ENCODE data around the gene FA2H. TPM values are rescaled to one million over a fixed set of nuclear protein-coding genes. Genes with fewer than 3 reads are reported as not detected.

Gene FA2H
- total RNA-seq, 2 donors from 2014 or later, result 0.35 TPM; not detected in 1

DNA sequence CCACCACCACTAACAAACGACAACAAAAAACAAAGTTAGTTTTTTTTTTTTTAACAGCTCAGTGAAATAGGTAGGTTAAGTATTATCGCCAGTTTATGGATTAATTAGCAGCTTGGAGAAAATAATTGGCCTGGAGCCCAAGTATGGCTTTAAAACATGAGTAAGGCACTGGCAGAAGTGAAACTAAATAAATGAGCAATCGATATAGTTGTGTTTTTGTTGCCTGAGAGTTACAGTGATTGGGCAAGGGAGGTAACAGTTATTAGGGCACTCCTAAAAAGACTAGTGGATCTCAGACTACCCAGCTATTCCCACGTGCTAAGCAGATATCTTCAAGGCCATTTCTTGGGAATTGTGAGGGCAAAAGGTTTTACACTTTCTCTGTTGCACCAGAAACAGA lies 76.4 kb downstream of the FA2H start:
- Histone ChIP-seq H3K4me1 (peaks cover 0 to 6% of the 10 kb centered on the region in 2 donors), H3K27ac (no peak overlapping the region), H3K9me3 (no peaks in the 10 kb centered on the region), H3K27me3 (no peaks in the 10 kb centered on the region), H3K36me3 (no peaks in the 10 kb centered on the region), H3K4me3 (no peak overlapping the region)
- DNase-seq (ENCODE audit: low spot score), result no peak
- TF ChIP-seq, protein P1, sequence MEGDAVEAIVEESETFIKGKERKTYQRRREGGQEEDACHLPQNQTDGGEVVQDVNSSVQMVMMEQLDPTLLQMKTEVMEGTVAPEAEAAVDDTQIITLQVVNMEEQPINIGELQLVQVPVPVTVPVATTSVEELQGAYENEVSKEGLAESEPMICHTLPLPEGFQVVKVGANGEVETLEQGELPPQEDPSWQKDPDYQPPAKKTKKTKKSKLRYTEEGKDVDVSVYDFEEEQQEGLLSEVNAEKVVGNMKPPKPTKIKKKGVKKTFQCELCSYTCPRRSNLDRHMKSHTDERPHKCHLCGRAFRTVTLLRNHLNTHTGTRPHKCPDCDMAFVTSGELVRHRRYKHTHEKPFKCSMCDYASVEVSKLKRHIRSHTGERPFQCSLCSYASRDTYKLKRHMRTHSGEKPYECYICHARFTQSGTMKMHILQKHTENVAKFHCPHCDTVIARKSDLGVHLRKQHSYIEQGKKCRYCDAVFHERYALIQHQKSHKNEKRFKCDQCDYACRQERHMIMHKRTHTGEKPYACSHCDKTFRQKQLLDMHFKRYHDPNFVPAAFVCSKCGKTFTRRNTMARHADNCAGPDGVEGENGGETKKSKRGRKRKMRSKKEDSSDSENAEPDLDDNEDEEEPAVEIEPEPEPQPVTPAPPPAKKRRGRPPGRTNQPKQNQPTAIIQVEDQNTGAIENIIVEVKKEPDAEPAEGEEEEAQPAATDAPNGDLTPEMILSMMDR (IDR thresholded peaks at IDR 0.05), result no peak

DNA sequence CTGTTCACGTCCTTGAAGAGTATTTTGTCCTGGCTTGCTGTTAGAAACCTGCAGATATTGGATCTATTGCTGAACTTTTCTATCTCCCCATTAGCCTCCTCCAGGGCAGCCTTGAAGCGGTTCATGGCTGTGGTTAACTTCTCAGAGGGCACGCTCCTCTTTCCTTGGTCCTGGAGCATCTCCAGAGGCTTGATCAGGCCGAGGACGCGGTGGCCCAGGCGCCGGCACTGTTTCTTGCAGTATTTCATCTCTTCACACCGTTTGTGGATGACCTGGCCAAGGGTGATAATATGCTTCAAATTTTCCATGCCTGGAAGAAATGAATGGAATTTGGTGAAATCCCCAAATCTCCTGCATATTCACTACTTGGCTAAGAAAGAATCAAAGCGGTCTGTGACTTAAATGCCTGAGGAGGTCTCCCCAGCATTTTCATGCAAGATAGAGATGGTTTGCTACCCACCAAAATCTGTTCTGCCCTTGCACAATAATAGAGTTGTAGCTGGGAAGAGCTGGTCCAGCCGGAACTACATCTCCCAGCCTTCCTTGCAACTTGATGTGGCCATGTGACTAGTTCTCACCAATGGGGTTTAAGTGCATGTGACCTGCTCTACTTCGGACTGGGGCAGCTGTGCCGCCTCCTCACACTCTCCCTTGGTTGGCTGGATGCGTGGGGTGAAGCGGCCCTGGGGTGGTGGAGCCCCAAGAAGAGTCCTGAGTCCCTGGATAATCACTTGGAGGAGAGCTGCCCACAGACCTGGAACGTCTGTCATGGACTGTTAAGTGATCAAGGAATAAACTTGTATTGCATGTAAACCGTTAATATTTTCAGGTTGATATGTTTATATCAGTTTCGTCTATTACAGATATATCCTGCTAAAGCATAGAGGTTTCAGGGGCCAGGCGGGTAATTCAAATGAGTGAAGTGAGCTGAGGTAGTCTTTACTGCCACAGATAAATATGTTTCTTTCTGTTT lies 78.9 kb downstream of the FA2H start:
- H3K27ac ChIP-seq, result peak overlapping the region; percentile 22 to 23
- no peaks in the 10 kb centered on the region for H3K36me3 ChIP-seq
- H3K9me3 ChIP-seq, result no peaks in the 10 kb centered on the region
- peak overlapping the region; percentile 32 to 44 for H3K4me3 ChIP-seq
- peaks cover 0 to 6% of the 10 kb centered on the region in 2 donors for H3K4me1 ChIP-seq
- no peaks in the 10 kb centered on the region for H3K27me3 ChIP-seq
- TF ChIP-seq, protein P1 (IDR thresholded peaks at IDR 0.05), result no peak
- peak; percentile 92 for DNase-seq (ENCODE audit: low spot score)

DNA sequence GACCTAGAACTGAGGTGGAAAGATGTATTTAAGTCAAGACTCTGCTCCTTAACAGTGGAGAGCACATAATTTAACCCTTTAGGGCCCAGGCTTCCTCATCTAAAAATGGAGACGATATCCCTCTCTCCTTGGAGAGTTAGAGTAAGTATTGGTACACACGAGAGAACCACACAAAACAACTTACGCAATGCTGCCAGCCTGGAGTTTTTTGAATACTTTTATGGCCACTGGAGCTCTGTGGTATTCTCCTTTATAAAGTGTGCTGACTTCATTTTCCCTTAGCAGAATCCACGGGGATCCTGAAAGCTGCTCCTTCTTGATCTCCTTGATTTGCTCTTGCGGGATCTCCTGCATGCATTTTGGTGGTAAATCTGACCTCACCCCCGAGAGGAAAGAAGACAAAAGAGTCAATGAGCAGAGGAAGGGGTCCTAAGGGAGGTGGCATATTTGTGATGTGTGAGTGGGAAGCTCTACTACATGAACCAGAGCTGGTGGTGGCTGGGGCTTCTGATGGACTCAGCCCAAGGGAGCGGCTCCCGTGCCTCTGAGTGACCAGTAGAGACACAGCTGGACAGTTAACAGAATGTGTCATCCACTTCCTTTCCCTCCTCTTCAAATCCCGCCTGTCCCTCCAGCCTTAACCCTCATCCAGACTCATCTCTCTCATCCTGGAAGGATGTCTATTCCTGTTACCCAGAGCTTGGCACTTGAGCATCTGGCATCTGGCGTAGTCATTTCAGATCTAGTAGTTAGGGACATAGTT lies 83.3 kb downstream of the FA2H start:
- Histone ChIP-seq H3K9me3 (no peaks in the 10 kb centered on the region), H3K36me3 (no peaks in the 10 kb centered on the region), H3K4me3 (no peak overlapping the region), H3K4me1 (no peaks in the 10 kb centered on the region), H3K27me3 (no peaks in the 10 kb centered on the region), H3K27ac (no peak overlapping the region)
- TF ChIP-seq, protein P1 (IDR thresholded peaks at IDR 0.05), result no peak
- DNase-seq (ENCODE audit: low spot score), result no peak

DNA sequence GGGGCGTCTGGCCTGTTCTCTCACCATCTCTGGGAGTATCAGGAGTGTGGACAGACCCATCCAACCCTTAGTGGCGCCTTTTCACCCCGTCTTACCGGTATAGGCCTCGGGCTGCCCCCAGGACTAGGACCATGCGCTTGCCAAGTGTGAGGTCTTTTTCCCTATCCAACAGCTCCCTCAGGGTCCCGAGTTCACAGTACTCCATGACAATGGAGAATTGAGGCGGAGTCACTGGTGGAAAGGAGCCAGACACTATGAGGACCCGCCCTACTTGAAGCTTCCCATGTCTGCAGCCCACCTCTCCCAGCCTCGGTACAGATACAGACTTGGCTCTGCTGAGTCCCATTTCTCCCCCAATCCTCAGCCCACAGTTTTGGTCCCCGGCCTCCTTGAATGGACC lies 92.1 kb downstream of the FA2H start:
- DNase-seq (ENCODE audit: low spot score), result no peak
- H3K36me3 ChIP-seq, result peaks cover 6% of the 10 kb centered on the region
- H3K27ac ChIP-seq, result no peak overlapping the region
- no peak overlapping the region for H3K4me3 ChIP-seq
- H3K9me3 ChIP-seq, result no peaks in the 10 kb centered on the region
- H3K27me3 ChIP-seq, result no peaks in the 10 kb centered on the region
- TF ChIP-seq, protein P1 (IDR thresholded peaks at IDR 0.05), result no peak
- no peaks in the 10 kb centered on the region for H3K4me1 ChIP-seq

DNA sequence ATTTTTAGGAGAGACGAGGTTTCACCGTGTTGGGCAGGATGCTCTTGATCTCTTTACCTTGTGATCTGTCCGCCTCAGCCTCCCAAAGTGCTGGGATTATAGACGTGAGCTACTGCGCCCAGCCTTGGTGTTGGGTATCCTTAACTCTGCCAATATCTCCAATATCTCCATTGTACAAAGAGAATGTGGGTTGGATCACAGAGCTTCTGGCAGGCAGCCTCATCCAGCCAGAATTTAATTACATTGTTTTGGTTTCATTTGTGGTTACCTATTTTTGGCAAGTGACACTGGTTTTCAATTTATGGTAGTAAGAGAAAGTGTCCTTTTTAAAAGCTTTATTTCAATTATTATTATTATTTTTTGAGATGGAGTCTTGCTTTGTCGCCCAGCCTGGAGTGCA lies 93.9 kb downstream of the FA2H start:
- H3K27me3 ChIP-seq, result no peaks in the 10 kb centered on the region
- H3K27ac ChIP-seq, result no peak overlapping the region
- no peaks in the 10 kb centered on the region for H3K4me1 ChIP-seq
- peaks cover 6% of the 10 kb centered on the region for H3K36me3 ChIP-seq
- no peak overlapping the region for H3K4me3 ChIP-seq
- TF ChIP-seq, protein P1 (IDR thresholded peaks at IDR 0.05), result no peak
- no peak for DNase-seq (ENCODE audit: low spot score)
- H3K9me3 ChIP-seq, result no peaks in the 10 kb centered on the region

Measured in right atrium auricular region (tissue), 2 donors.